Fibroblast of skin of right biceps (primary cell): ENCODE results near the gene HEXIM1.

Experiments used
- DNase-seq: peaks from one replicate; pipeline ENCODE4 v3.0.0-alpha.2; 2013

HEXIM1 gene, protein sequence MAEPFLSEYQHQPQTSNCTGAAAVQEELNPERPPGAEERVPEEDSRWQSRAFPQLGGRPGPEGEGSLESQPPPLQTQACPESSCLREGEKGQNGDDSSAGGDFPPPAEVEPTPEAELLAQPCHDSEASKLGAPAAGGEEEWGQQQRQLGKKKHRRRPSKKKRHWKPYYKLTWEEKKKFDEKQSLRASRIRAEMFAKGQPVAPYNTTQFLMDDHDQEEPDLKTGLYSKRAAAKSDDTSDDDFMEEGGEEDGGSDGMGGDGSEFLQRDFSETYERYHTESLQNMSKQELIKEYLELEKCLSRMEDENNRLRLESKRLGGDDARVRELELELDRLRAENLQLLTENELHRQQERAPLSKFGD

DNA sequence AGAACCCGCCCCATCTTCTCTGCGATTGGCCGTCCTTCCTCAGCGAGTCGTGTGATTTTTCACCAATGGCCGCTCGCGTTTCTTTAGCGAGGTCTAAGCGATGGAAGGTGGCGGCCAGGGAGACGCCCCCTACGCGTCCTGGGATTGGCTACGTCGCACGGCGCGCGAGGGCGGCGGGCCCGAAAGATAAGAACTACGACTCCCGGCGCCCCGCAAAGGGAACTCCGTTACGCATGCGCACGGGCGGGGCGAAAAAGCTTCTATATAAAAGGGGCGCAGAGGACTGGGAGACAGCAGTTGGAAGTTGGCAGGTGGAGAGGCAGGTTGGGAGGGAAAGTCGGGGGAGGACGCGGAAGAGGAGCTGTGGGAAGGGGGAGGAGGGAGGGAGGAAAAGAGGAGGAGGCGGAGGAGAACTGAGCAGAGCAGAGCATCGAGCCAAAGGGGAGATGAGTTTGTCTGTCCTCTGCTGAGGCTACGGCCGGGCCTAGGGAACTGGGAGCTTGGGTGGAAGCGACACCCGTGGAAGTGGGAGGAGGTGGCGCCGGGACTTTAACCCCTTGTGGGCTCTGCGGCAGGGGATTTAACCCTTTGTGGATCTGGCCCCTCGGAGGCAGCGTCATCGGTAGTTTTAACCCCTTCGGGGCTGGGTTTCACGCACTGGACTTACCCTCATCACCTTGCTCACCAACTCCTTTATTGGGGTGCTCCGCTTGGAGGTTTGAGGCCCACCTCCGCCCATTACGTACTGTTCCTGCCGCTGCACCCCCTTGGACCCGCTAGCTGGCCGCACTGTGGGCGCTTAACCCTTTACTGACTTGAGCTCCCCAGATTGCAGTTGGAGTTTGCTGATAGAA is at the start of gene HEXIM1:
TSS of gene HEXIM1 (plus strand) at position 293 of the 854 bp plus-strand sequence. CDS start 716 bp downstream, outside the sequence.
- peak; percentile 100 for DNase-seq

DNA sequence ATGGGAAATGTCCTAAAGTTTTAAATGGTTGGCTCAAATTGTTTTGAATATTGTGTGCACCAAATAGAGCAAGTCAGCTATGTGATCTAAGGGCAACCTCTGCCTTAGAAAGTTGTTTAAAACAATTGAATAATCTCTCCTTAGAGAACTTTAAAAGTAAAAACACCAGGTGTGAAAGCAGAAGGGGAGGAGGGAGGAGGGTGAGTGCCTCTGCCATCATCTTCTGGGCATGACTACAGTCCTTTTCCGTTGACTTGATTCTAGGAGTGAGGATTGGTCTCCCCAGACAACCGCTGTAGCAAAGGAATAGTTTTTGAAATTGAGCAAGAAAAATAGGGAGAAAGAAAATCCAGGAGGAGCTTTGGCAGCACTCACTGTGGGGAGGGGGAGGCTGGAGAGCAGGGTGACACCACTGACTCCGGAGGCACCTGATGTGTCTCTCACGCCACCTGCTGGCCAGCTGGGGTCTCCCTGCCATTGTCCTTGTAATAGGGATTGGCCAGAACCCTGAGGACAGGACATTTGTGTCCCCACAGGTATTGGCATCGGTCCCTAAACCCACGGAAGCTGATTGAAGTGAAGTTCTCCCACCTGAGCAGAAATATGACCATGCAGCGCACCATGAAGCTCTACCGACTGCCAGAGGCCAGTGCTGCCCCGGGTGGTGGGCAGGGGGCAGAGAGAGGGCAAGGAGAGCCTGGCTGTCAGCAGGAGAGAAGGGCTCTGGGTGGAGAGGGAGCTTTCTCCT is 49.2 kb upstream of the HEXIM1 start:
- DNase-seq = peak; percentile 73

DNA sequence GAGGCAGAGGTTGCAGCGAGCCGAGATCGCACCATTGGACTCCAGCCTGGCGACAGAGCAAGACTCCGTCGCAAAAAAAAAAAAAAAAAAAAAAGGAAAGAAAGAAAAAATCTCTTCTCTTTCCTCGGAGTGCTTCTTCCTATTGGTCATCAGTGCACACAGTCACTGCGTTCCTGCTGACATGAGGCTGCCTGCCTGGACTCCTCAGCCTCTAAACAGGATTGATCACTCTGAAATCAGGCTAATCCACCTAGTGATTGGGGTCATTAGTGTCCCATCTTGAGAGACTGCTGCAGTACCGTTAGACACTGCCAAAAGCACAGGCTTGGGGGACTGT is 46.8 kb upstream of the HEXIM1 start:
- no peak for DNase-seq

DNA sequence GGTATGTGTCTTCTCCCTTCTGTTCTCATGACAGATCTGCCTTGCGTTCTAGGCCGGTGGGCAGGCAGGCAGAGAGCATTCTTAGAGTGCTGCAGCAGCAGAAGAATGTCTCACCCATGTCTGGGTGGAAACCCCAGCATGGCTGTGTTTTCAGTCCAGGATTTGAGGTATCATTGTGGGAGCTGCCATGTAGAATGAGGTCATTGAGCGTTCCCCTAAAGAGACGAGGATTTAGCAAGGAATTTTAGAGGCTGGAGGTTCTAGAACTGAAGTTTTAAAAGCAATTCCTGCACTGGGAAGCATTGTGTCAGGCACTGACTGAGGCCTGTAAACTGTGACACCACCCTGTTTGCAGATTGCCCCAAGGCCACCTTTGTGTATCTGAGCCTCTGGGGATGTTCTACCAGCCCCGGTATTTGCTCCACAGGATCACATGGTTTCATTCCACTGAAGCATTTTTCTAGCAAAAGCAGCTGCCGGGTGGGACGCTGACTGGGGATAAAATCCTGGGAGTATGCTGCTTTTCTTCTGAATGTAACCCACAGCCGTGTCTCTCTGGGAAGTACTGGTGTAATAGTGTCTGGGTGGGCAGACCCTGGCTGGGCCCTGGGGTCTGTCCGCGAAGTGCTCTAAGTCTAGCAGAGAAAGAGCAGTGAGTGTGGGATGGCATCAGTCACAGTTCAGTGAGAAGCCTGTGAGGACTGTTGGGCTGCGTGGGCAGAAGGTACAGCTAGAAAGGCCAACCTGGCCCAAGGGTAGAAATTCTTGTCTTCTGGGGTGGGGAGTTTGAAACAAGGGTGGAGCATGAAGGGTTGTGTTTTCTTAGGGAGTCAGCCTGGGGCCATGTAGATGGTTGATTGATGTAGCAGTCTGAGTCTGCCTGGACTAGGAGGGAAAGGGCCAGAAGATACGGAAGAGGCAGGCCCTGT is 46.1 kb upstream of the HEXIM1 start:
- DNase-seq = no peak

DNA sequence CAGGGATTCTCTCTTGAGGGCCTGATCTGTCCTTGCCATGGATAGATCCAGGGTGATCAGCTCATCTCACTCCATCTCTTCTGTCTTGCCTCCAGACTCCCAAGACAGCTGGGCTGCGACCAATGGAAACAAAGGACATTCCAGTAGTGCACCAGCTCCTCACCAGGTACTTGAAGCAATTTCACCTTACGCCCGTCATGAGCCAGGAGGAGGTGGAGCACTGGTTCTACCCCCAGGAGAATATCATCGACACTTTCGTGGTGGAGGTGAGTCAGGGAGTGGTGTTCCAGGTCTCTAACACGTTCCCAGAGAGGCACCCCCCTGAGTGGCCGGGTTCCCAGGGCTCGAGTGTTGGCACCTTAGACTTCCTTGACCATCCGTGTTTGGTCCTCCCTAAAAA is 45.4 kb upstream of the HEXIM1 start:
- DNase-seq = no peak

DNA sequence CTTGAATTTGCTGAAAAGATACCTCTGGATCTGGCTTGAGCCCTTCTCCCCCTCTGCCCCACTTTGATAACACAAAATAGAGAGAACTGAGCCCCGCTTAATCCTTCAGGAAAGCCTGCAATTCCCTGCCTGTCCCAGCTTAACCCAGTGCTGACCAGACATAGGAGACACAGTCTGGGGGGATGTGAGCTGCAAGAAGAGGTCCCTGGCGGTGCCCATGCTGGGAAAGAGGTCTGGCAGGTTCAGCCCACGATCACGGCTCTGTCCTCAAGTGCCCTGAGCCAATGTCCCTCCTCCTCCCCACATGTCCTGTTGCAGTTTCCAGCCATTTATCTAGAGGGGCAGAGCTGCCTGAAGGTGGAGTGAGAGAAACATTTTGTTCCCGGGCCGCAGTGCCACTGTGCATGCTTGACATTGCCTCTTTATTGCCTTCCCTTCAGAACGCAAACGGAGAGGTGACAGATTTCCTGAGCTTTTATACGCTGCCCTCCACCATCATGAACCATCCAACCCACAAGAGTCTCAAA is 44.9 kb upstream of the HEXIM1 start:
- no peak for DNase-seq

DNA sequence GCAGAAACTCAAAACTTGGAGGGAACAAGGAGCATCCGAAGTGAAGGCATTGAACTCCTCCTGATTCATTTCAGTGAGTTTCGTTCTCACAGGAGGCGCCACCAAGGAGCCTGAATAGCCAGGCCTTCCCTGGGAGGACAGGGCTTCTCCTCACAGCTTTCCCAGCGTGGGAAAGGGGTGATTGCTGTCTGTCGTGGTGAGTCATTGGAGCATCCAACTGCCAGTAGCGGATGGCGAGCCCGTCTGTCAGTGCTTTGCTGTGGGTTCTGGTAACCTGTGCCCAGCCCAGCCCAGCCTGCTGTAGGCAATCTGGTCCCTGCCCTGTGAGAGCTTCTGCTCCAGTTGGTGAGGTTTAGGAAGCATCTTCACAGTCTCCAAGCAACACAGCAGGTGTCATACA is 44.2 kb upstream of the HEXIM1 start:
- no peak for DNase-seq

DNA sequence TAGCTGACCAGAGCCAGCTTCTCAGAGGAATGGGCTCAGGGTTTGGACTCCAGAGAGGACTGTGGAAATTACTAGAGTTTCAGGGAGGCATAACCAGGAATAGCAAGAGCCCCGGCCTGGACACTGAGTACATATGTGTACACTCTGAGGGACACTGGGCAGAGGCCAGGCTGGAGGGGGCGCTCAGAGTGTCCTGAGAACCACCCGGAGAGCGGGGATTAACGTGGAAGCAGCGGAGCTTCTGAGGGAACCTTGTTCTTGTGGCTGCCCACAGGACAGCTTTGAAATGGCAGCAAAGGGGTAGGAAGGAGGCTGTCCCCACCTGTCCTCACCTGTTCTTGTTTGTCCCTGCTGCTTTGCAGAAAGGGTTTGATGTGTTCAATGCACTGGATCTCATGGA is 43.8 kb upstream of the HEXIM1 start:
- no peak for DNase-seq

DNA sequence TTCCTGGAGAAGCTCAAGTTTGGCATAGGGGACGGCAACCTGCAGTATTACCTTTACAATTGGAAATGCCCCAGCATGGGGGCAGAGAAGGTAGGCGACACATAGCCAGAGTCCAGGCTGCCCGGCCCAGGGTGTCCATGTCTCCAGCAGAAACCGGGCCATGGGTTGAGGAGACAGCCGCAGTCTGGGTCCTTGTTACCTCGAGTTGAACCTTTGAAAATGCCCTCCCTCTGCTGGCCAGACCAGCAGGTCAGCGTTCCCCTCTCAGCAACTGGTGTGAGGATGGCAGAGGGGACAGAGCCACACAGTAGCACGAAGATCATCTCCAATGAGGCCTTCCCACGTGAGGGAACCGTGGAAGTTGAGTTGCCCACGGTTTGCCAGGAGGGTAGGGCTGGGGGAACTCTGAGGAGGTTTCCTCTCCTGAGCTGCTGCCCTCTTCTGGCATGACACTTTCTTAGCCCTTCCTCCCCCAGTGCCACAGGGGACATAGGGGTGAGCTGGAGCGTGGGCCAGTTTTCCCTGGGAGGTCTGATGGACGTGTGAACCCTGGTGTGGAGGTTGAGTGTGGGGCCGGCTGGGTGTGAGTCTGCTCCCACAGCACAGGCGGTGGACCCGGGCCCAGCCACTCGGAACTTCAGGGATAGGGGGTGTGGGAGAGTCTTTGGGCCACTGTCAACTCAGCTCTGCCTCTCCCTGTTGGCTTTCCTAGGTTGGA is 43.2 kb upstream of the HEXIM1 start:
- DNase-seq = no peak

DNA sequence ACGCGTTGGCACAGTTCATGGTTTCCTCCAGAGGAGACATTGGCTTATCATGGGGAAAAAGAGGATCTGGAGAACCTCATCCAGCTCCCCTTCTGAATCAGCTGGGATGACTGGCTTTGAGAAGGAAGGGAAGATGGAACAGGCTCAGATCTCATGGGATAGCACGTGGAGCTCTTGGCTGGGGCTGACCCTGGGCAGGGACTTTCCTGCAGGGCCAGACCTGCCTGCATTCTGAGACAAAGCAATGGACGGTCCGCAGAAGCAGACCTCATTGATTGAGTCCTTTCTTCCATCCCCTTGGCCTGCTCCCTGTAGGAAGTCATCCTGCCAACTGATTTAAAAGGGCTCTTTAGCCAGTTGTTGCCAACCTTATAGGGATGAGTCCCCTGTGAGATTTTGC is 42.2 kb upstream of the HEXIM1 start:
- no peak for DNase-seq

DNA sequence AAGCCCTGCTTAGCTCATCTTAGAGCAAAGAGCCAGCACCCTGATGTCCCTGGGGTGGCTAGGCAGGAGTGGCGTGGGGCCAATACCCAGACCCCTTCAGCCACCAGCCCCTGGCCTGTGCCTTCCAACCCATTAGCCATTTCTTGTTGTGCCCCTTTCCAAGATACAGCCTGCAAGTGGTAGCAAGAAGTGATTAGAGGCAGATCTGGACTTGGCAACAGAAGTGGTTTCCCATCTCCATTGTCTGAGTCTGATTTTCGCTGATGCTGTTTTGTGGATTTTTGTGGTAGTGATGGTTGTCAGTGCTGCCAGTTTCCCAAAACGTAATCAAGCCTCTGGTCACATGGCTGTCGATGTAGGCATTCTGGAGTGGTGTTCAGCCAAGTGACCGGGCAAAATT is 41.7 kb upstream of the HEXIM1 start:
- no peak for DNase-seq

DNA sequence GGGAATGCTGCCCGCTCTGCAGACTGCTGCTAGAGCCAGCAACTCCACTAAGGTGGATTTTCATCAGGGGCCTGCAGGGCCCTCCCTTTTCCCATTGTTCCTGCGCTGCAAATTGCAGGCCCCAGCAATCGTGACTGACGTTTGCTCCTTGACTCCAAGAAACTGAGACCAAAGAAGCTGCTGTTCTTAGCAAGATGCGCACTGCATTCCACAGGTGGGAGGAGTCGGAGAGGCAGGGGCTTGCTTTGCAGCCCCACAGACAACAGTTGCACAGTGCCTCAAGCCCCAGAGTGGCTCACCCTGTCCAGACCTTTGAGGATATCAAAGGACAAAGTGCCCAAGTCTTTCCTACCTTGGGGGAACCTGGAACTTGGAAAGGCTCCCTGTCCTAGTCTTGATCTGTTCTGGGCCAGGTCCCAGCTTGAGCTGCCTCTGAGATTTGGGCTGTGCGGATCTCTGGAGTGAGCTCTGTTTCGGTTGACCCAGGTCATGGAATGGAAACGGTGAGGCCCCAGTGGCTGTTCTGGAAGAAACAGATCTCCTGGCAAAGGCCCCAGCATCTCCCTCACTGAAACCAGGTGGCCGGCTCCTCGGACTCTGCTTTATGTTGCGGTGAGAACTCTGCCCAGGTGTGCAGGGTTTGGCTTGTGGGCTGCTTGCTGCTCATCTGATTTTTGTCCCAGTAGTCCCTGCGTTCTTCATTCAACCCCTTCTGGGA is 40.8 kb upstream of the HEXIM1 start:
- no peak for DNase-seq

DNA sequence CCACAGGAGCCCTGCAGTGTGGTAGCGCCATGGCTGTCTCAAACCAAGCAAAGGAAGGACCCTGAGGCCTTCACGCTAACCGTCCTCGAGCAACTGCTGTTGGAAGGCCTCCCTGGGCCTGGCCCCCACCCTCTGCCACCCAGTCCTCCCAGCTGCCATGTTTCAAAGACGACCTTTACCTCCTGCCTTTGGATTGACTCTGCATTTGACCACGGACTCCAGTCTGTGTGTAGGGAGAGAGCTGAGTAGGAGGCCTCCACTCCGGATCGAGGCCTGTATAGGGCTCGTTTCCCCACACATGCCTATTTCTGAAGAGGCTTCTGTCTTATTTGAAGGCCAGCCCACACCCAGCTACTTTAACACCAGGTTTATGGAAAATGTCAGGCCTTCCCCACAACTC is 40.2 kb upstream of the HEXIM1 start:
- no peak for DNase-seq

DNA sequence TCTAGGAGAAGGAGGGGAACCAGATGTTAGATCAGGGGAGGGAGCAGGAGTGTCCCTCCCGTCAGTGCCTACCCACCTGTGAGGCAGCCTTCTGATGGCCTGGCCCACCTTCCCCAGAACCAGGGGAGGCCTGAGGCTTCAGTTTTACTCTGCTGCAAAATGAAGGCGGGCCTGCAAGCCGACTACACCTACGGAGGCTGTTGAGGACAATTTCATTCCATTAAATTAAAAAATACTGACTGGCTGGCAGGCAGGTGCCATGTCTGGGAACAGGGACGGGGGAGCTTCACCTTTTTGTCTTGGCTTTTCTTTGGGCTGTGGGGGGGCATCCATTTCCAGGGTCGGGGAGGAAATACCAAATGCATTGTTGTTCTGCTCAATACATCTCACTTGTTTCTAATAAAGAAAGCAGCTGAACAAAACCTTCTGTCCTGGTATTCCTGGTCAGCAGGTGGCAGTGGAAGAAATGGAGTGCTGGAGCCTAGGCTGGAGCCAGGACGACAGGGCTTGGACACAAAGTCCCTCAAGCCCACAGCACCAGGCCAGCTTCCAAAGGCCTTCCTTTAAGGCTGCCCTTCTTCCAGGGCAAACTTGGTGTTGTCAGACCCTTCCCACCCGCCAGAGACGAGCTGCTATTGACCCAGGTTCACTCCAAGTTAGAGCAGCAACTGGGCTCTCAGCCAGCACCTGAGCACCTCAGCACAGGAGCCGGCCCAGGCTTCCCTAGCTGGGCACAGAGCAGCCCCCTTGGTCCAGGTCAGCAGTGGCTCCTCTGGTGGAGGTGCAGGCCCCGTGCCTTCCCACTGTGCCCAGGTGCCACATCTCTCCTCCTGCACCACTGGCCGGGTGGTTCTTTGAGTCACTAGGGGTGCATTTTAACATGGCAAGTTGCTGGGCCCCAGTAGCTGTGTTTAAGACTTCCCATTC is 39.4 kb upstream of the HEXIM1 start:
- no peak for DNase-seq

DNA sequence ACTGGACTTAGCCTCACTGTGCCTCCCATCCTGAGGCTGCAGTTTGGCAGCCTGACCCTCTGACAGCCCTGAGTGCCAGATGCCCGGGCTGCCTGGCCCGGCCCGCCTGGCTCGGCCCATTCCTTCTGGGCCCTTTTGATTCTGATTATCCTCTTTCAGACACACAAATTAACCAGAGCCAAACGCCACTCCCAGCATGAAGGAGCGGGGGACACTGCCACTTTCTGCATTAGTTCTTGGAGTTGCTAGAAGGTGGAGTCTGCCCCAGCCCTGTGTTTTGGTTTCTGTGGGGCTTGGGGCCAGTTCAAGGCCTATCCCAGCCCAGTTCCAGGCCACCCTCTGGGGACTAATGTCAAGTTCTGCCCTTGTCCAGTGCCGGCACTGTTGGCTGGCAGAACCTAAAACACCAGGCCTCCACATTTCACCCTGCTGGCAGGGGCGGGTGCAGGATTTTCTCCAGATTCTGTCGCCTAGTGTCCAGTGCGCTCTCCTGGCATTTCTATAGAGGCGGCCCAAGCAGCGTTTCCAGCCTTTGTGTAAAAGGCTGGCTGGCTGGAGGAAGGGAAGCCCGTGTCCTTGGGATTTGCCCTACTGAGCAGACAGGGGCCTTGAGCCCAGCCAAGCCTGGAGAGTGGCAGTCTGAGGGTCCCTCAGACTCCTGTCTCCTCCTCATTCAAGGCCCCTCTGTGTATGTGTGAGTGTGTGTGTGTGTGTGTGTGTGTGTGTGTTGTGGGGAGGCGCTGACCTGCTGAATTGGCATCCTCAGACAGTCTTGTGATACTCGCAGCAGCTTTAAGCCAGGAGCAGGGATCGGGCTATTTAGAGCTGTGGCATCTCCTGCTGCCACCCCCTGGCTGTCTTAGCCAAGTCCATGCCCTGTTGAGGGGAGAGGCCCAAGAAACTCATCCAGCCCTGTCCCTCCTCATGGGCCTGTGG is 37.3 kb upstream of the HEXIM1 start:
- DNase-seq = no peak

DNA sequence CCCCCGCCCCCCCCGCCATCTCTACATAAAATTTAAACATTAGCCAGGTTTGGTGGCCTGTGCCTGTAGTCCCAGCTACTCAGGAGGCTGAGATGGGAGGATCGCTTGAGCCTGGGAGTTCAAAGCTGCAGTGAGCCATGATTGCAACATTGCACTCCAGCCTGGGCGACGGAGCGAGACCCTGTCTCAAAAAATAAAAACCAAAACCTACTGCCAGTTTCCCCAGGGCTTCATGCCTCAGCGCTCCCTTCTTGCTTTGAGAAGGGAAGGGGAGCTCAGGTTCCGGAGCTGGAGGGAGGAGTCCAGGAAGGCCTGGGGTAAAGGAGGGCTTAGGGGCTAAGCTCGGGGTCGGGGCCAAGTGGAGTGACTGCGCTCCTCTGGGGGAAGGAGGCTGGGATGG is 36.4 kb upstream of the HEXIM1 start:
- no peak for DNase-seq

DNA sequence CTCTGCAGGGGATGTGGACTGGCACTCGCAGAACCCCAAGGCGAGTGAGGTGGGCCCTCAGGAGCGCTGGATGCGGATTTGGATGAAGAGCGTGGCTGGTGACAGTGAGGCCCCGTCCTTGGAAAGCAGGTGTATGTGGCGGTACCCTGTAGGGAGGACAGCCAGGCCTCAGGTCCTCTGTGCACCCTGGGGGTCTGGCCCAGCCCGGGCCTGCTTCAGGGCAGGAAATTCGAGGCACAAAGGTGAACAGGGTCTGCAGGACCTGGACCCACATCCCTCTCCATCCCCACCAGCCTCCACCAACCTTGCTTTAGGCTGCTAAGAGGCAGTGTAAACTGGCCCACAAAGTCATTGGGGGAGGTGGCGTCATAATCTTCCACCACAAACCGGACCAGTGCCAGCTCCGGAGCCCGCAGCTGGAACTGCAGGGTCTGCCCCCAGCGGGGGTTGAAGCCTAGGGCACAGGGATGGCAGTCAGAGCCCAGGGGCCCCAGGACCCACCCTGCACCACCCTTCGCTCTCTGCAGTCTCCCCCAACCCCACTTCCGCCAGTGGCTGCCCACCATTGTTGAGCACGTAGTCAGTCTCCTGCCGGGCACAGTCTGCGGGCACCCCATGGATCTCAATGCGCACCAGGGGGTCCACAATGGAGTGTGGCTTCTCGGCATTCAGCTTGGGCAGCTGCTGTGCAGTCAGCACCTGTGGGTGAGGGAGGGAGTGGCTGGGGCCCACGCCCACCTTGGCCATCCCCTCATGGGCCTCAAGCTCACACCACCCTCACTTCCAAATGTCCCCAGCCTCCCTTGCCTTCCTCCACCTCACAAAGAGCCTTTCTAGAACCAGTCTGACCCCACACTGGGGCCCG is 35.5 kb upstream of the HEXIM1 start:
- no peak for DNase-seq

DNA sequence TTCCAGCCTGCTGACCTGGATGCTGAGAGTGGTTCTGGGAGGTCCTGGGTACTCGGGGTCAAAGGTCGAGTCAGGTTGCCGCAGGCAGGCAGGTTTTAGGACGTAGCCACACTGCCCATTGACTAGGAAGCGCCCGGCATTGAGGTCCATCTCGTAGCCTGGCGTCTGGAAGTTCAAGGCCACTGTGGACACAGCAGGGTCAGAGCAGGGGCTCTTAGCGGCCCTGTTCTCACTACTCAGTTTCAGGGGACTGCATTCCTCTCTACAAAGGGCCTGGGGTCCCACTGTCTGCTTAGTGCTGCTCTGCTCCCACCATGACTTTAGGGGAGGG is 34.9 kb upstream of the HEXIM1 start:
- no peak for DNase-seq
